ENCODE measurements around the gene PTGDS. TPM values are rescaled to one million over a fixed set of nuclear protein-coding genes. Genes with fewer than 3 reads are reported as not detected.
A peak's percentile ranks its signal among the peaks of the same experiment; 100 is the strongest.

PTGDS gene
- total RNA-seq, 1 experiment from 2014 or later, result not detected

DNA sequence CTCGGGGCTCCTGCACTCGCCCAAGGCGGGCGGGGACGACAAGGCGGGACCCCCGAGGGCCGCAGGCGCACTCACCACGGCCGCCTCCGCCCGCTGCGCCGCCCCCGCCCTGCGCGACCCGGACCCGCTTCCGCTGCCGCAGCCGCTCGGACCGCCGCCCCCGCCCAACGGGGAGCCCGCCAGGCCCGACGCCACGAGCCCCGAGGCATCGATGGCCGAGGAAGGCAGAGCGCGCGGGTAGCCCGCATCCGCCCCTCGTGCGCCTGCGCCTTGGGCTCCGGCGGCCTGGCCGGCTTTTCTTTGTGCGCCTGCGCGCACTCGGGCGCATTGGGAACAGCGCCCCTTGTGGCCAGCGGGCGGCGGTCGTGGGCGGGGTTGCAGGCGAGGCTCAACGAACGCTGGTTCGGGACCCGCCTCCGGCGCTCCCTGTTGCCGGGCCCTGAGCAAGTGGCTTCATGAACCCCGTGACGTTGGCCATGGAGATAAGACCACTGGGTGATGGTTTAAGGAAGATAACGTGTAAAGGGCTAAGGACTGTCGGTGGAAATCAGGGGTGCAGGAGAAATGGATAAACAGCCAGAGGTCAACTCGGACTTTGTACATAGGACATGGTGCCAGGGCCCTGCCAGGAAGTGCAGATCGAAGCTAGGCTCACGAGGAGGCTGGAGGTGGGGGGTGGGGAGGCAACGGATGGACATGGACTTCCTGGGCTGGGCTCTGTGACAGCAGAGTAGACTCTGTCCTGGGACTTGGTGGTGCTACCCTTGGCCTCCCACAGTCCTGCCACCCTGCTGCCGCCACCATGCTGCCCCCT lies 32.6 kb upstream of the PTGDS start, which contains the start of the genes C8G and FBXW5:
C8G (plus strand) TSS at position 725 of the 814 bp plus-strand sequence; CDS start at position 803, 78 bp downstream.
FBXW5 (minus strand) TSS at position 220 of the 814 bp plus-strand sequence. CDS start 655 bp downstream, outside the sequence.
- Mint-ChIP-seq H3K36me3 (ENCODE audit: insufficient read depth, unreplicated experiment) (peaks cover 69% of the 10 kb centered on the region), H3K27me3 (ENCODE audit: unreplicated experiment) (no peaks in the 10 kb centered on the region), H3K4me3 (ENCODE audit: low read depth, unreplicated experiment) (peak within 1 kb of the TSS; percentile 63), H3K4me1 (ENCODE audit: low read depth, unreplicated experiment) (peaks cover 8% of the 10 kb centered on the region), H3K27ac (ENCODE audit: unreplicated experiment) (peak within 1 kb of the TSS; percentile 42), H3K9me3 (ENCODE audit: low read depth, unreplicated experiment) (no peaks in the 10 kb centered on the region)
- TF ChIP-seq, protein P1, sequence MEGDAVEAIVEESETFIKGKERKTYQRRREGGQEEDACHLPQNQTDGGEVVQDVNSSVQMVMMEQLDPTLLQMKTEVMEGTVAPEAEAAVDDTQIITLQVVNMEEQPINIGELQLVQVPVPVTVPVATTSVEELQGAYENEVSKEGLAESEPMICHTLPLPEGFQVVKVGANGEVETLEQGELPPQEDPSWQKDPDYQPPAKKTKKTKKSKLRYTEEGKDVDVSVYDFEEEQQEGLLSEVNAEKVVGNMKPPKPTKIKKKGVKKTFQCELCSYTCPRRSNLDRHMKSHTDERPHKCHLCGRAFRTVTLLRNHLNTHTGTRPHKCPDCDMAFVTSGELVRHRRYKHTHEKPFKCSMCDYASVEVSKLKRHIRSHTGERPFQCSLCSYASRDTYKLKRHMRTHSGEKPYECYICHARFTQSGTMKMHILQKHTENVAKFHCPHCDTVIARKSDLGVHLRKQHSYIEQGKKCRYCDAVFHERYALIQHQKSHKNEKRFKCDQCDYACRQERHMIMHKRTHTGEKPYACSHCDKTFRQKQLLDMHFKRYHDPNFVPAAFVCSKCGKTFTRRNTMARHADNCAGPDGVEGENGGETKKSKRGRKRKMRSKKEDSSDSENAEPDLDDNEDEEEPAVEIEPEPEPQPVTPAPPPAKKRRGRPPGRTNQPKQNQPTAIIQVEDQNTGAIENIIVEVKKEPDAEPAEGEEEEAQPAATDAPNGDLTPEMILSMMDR (IDR thresholded peaks at IDR 0.05; ENCODE audit: unreplicated experiment), result peak; percentile 84
- CTCF ChIA-PET, result interaction anchor here (0.6 to 1.0 kb wide), 2 partner anchors 85 to 151 kb away, joined by 3 to 4 read pairs; no protein-coding TSS in a partner anchor
- peak; percentile 93 for DNase-seq
- BruUV-seq (replicated peaks), result no TSS peak
- intact Hi-C loops (cut with micrococcal nuclease; ENCODE audit: unreplicated experiment), result no loop called here

DNA sequence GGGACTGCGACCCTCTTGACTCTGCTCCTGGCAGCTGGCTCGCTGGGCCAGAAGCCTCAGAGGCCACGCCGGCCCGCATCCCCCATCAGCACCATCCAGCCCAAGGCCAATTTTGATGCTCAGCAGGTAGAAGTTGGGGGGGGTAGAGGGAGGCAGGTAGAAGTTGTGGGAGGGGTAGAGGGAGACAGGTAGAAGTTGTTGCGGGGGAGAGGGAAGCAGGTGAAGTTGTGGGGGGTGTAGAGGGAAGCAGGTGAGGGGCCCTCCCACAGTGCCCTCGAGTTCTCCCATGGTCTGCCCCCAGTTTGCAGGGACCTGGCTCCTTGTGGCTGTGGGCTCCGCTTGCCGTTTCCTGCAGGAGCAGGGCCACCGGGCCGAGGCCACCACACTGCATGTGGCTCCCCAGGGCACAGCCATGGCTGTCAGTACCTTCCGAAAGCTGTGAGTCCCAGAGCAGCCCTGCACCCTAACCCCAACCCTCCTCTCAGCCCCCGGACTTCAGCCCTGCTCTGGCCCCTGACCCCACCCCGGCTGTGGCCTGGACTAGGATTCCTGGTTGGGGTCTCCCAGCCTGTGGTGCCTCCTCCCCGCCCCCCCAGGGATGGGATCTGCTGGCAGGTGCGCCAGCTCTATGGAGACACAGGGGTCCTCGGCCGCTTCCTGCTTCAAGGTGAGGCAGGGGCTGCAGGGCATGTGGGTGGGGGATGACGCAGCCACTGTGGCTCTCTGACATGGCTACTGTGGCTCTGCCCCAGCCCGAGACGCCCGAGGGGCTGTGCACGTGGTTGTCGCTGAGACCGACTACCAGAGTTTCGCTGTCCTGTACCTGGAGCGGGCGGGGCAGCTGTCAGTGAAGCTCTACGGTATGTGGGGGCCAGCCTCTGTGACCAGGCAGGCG lies 31.7 kb upstream of the PTGDS start:
- no TSS peak for BruUV-seq (replicated peaks)
- H3K4me1 Mint-ChIP-seq (ENCODE audit: low read depth, unreplicated experiment), result peaks cover 8% of the 10 kb centered on the region
- TF ChIP-seq, protein P1 (IDR thresholded peaks at IDR 0.05; ENCODE audit: unreplicated experiment), result no peak
- H3K36me3 Mint-ChIP-seq (ENCODE audit: insufficient read depth, unreplicated experiment), result peaks cover 72% of the 10 kb centered on the region
- DNase-seq, result no peak
- peak overlapping the region; percentile 42 for H3K27ac Mint-ChIP-seq (ENCODE audit: unreplicated experiment)
- H3K9me3 Mint-ChIP-seq (ENCODE audit: low read depth, unreplicated experiment), result no peaks in the 10 kb centered on the region
- intact Hi-C loops (cut with micrococcal nuclease; ENCODE audit: unreplicated experiment), result no loop called here
- CTCF ChIA-PET, result no interaction called here
- no peak overlapping the region for H3K4me3 Mint-ChIP-seq (ENCODE audit: low read depth, unreplicated experiment)
- H3K27me3 Mint-ChIP-seq (ENCODE audit: unreplicated experiment), result no peaks in the 10 kb centered on the region

GRCh38 chr9:136946228-136947027 lies 30.9 kb upstream of the PTGDS start:
- CTCF ChIA-PET, result interaction anchor here (2.2 kb wide), 1 partner anchor 46 kb away, joined by 15 read pairs; the partner anchor contains the start of gene PAXX

More at GRCh38 chr9:136946228-136947027, 30.9 kb upstream of the PTGDS start:
- intact Hi-C loops (cut with micrococcal nuclease; ENCODE audit: unreplicated experiment), result no loop called here
- H3K27ac Mint-ChIP-seq (ENCODE audit: unreplicated experiment), result no peak overlapping the region
- BruUV-seq (replicated peaks), result no TSS peak
- H3K27me3 Mint-ChIP-seq (ENCODE audit: unreplicated experiment), result no peaks in the 10 kb centered on the region
- no peaks in the 10 kb centered on the region for H3K9me3 Mint-ChIP-seq (ENCODE audit: low read depth, unreplicated experiment)
- H3K36me3 Mint-ChIP-seq (ENCODE audit: insufficient read depth, unreplicated experiment), result peaks cover 63% of the 10 kb centered on the region
- TF ChIP-seq, protein P1 (IDR thresholded peaks at IDR 0.05; ENCODE audit: unreplicated experiment), result no peak
- no peak overlapping the region for H3K4me3 Mint-ChIP-seq (ENCODE audit: low read depth, unreplicated experiment)
- DNase-seq, result no peak
- peaks cover 8% of the 10 kb centered on the region for H3K4me1 Mint-ChIP-seq (ENCODE audit: low read depth, unreplicated experiment)
